DMS 273 treated with DMSO at 0.1 percent for 48 hours (cell line): Measurements from ENCODE around the gene WDFY2.

Experiments
- DNase-seq: peaks from one replicate; lab custom pipeline; 2025; lab: John Stamatoyannopoulos, UW

WDFY2 gene

GRCh38 chr13:51713807-51714206 lies 129.5 kb downstream of the WDFY2 start:
- no peak for DNase-seq

- DNase-seq = no peak
Measured at GRCh38 chr13:51714663-51715168, 130.5 kb downstream of the WDFY2 start.

GRCh38 chr13:51715613-51716012 lies 131.4 kb downstream of the WDFY2 start:
- DNase-seq = no peak

- no peak for DNase-seq
Measured at GRCh38 chr13:51717786-51718398, 133.6 kb downstream of the WDFY2 start.

- no peak for DNase-seq
Measured at GRCh38 chr13:51719394-51719793, 135.1 kb downstream of the WDFY2 start.

- no peak for DNase-seq
Measured at GRCh38 chr13:51721496-51721895, 137.2 kb downstream of the WDFY2 start.

- no peak for DNase-seq
Measured at GRCh38 chr13:51723529-51723928, 139.3 kb downstream of the WDFY2 start.

GRCh38 chr13:51724721-51725120 lies 140.5 kb downstream of the WDFY2 start:
- DNase-seq = no peak

GRCh38 chr13:51726446-51727193 lies 142.4 kb downstream of the WDFY2 start:
- DNase-seq = no peak

- no peak for DNase-seq
Measured at GRCh38 chr13:51727634-51728274, 143.5 kb downstream of the WDFY2 start.

GRCh38 chr13:51728275-51728673 lies 144.0 kb downstream of the WDFY2 start:
- DNase-seq = no peak

- no peak for DNase-seq
Measured at GRCh38 chr13:51728972-51729371, 144.7 kb downstream of the WDFY2 start.

- no peak for DNase-seq
Measured at GRCh38 chr13:51729866-51730553, 145.7 kb downstream of the WDFY2 start.

- no peak for DNase-seq
Measured at GRCh38 chr13:51730927-51731326, 146.7 kb downstream of the WDFY2 start.

GRCh38 chr13:51731759-51732158 lies 147.5 kb downstream of the WDFY2 start:
- no peak for DNase-seq

- no peak for DNase-seq
Measured at GRCh38 chr13:51733374-51734298, 149.4 kb downstream of the WDFY2 start.

GRCh38 chr13:51734786-51735185 lies 150.5 kb downstream of the WDFY2 start:
- no peak for DNase-seq

GRCh38 chr13:51737609-51738008 lies 153.3 kb downstream of the WDFY2 start:
- DNase-seq = no peak

- no peak for DNase-seq
Measured at GRCh38 chr13:51738226-51738905, 154.1 kb downstream of the WDFY2 start.

- no peak for DNase-seq
Measured at GRCh38 chr13:51739027-51739764, 154.9 kb downstream of the WDFY2 start.
